HG02884 (cell line): Measurements from ENCODE around the gene HEG1.

Source experiments
- ATAC-seq: cut with Tn5 transposase; IDR thresholded peaks from one replicate; pipeline ENCODE4 v1.9.1; 2021; ENCODE audit warnings: mild to moderate bottlenecking, moderate library complexity; ENCODE audit not compliant: unreplicated experiment

HEG1 gene

DNA sequence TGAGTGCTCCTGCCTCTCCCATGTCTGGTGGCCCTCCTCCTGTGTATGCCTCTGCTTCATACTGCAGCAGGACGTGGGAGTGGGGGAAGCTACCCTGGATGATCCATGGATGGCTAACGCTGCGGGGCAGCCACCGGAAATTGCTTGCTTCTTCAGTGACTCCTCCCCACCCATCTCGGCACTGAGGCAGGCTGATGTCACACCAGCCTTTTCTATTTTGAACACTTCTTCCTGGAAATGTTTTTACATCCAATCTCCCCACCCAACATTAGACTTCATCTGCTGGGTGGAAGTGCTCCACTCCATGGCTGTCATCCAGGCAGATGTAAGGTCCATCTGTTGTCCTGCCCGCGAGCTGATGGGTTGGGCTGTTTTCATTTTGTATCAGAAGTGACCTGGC lies 62.3 kb downstream of the HEG1 start:
- no peak for ATAC-seq

DNA sequence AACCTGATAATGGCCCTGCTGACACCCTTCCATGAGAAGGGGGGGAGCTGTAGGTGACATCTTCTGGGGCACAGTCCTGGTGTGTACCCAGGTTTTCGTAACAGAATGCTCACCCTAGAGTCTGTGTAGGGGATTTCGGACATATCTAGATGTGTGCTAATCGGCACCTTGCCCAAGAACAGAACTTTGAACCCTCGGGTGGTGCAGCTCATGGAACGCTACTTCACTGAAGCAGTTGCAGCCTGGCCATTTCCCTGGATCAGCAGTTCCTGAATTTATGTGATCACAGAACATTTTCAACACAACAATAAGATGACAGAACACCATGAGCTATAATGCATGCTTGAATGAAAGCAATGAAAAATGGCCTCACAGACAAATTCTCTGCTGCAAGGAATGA lies 63.8 kb downstream of the HEG1 start:
- ATAC-seq, result no peak

DNA sequence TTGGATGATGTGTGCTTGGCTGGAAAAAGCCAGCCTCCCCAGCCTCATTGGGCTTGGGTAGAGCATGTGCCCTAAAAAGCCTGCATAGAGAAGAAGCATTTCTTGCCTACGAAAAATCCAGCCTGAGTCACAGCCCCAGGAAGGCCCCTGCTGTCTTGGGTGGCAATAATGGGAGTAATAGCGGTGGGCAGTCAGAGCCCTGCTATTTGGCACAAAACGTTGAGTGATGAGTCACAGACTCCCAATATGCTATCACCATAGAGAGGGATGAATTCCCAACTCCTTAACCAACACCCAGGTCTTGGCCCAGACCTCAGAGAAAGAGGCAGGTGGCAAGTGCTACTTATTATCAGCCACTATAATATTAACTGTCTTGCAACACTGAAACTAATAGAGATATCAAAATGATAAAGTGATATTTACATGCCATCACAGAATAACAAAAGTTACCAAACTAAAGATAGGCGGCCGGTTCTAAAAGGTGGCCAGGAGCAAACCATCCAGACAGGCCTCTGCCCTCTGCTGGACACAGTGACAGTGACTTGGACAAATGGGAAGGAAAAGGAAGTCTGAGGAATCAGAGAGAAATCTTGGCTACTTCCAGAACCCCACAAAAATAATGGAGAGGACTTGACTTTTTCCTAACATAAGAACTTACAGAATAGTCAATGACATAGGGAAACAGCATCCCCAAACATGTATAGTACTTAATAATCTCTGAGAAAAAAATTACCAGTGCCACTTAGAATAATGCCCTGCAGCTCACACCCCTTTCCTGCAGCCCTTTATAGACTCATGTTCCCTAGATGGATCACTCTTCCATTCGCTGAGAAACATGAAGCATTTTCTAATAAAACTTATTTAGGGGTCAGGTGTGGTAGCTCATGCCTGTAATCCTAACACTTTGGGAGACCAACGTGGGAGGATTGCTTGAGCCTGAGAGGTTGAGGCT lies 69.3 kb downstream of the HEG1 start:
- no peak for ATAC-seq

DNA sequence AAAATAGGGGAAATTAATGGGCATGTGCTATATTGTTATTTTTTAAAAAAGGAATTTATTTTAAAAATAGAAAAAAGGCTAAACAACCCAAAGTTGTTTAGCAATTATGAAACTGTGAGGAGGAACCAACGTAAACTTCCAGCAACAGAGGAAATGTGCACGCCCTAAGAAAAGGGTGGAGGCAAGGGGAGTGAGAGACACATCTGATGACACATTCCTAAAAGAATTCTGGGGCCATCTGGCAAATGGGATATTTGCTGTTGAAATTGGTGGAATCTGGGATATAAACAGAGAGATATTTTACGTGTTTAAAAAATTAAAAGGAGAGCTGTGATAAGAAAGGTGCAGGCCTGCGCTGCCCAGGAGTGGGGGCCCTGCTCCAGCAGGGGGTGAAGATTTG lies 70.4 kb downstream of the HEG1 start:
- no peak for ATAC-seq

DNA sequence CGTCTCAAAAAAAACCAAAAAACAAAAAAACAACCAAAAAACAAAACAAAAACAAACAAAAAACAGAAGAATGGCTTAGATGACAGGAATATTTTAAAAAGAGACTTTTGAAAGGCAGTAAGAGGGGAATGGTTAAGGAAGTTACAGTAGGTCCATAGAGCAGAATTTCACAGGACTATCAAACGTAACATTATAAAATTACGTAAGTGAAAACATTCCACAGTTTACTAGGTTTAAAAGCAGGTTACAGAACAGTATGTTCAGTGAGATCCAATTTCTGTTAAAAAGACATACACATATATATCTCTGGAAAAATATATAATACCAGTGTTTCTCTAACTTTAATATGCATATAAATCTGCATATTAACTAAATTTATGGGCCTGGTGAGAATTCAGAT lies 71.0 kb downstream of the HEG1 start:
- no peak for ATAC-seq

- ATAC-seq, result no peak
Observed at GRCh38 chr3:124982855-124983254, 72.9 kb downstream of the HEG1 start.

GRCh38 chr3:124981472-124981871 lies 74.3 kb downstream of the HEG1 start:
- no peak for ATAC-seq

GRCh38 chr3:124978627-124979026 lies 77.2 kb downstream of the HEG1 start:
- no peak for ATAC-seq

DNA sequence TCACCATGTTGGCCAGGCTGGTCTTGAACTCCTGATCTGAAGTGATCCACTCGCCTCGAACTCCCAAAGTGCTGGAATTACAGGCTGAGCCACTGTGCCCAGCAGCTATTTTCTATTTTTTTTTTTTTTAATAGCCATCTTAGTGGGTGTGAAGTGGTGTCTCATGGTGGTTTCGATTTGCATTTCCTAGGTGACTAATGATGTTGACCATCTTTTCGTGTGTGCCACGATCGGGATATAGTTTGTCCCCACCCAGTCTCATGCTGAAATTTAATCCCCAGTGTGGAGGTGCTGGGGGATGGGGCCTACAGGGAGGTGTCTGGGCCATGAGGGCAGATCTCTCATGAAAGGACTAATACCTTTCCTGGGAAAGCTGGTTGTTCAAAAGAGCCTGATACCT lies 79.4 kb downstream of the HEG1 start:
- no peak for ATAC-seq

DNA sequence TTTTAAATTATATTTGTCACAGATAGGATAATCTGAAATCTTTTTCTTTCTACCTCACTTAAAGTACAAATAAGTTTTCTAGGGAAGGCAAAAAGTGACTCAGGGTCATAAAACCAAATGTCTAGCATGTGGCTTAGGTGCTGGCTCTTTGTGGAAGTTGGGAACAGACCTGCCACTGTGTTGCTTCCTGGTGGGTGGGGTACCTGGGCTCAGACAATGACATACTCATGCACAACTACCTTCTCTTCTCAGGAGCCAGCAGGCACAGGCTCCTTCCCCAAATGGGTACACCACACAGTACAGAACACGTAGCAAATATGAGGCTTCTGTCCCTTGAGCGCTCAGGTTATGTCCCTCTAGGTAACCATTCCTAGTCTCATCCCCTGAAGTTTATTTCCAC lies 81.1 kb downstream of the HEG1 start:
- no peak for ATAC-seq

GRCh38 chr3:124973290-124973689 lies 82.5 kb downstream of the HEG1 start:
- no peak for ATAC-seq

- ATAC-seq, result no peak
Observed at GRCh38 chr3:124972457-124972856, 83.3 kb downstream of the HEG1 start.

DNA sequence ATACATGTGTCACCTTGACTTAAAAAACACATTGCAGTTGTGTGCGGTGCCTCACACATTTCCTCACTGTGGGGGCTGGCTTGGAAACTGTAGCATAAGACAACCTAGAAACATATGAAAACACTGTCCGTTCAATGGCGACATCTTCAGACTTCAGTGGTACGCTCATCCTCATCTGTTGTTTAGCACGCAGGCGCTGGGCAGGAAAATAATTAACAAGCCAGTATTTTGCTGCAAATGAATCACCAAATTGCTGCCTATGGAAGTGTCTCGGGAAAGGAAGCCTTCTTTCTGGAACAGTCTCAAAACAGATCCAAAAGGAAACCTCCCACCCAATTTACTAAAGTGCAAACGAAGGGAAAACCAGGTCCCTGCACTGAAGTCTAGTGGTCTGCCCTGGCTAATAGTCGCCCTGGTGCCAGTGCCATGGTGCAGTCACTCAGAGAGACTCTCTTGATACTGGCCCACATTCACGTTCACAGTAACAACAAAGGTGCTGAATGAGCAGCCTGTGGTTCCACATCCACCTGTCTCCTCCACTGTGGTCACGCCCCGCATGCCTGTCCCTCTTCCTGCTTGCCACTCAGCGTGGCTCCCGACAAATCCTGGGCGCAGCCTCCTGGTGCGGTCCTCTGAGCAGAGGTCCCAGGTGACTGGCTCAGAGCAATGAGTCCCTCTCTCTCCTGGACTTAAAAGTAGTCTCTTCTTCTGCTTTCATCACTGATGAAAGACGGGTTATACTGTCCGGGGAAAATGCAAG lies 85.7 kb downstream of the HEG1 start:
- ATAC-seq, result no peak

DNA sequence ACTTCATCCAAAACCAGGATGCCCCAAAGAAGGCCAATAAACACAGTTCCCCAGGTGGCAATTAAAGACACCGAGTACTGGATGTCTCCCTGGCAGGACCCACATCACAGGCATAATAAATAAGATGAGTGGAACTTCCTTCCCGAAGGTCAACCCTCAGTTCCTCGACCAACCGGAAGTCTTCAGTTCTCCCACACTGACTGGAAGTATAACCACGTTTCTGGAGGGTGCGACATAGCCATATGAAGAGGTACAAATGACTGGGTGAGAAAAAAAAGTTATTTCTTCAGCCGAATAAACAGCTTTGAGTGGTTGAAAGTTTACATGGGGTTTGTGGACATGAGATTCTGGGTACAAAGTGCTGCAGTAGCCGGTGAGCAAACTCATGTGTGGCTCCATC lies 86.6 kb downstream of the HEG1 start:
- no peak for ATAC-seq

DNA sequence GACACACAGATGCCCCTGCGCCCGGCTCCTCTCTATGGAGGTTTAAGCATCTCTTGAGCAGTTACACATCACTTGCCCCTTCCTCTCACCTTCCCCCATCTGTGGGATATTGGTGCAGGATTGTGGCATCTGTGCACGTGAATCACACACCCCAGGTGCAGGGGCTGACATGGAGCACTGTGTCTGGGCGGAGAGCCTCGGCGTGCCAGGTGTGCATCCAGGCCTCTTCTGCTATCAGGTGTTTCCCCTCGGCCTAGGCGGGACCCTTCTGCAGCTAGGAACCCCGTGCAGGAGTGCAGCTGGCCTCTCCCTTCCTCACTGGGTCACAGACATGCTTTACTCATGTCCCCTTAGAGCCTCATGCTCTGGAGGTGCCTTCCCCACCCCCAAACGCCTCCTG lies 87.8 kb downstream of the HEG1 start:
- ATAC-seq, result no peak

GRCh38 chr3:124966521-124967445 lies 89.0 kb downstream of the HEG1 start:
- no peak for ATAC-seq

DNA sequence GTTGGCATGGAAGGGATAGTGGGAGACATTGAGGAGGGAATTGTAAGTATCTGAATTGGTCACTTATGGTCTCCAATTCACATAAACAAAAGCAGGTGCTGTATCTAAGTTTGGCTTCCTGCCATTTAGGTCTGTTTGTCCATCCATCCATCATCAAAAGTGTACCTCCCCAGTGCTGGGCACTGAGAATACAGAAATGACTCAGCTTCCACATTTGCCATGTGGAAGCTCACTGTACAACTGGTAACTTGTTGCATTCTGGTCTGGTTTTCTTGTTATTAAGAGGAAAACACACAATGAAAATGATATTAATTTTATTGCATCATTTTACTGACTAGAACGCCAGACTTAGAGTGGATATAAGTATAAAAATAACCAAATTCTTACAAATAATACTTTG lies 90.4 kb downstream of the HEG1 start:
- no peak for ATAC-seq

DNA sequence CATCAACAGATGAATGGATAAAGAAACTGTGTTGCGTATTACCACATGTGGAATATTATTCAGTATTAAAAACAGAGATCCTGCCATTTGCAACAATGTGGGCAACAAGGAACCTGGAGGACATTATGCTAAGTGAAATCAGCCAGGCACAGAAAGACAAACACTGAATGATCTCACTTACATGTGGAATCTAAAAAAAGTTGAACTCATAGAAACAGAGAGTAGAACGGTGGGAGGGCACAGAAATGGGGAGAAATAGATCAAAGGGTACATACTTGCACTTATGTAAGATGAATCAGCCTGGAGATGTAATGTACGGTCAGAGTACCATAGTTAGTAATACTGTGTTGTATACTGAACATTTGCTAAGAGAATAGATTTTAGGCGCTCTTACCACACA lies 91.4 kb downstream of the HEG1 start:
- no peak for ATAC-seq

DNA sequence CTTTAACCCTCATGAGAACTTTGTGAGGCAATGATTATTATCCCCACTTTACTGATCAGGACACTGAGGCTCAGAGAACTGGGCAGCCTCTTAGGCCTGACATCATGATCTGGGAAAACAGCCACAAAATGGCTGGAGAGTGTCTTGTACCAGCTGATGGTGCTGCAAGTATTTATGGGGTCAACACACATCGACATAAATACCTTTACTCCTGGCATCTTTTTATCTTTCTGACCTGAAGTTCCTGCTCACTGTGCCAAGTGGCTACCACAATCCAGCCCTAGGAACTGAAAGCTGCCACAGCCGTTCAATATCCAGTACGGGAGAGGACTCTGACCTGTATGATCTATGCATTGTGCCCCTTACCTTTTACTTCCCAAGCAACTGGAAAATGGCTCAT lies 92.0 kb downstream of the HEG1 start:
- ATAC-seq, result no peak

- ATAC-seq, result no peak
Observed at GRCh38 chr3:124962403-124962940, 93.3 kb downstream of the HEG1 start.

DNA sequence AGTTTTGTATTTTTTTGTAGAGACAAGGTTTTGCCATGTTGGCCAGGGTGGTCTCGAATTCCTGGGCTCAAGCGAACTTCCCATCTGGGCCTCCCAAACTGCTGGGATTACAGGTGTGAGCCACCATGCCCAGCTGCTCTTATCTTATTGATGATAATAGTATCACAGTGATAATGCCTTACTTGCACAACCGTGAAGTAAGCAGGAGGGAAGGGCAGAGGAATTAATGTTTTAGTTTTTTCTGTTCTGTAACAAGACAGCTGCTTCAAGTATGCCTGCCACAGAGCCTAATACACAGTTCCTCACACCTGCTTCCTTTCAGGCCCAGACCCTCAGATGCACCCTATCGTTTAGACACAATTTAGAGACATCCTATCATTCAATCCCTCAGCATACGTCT lies 95.1 kb downstream of the HEG1 start:
- no peak for ATAC-seq
